ENCODE measurements around the gene SPTLC3. TPM values are rescaled to one million over a fixed set of nuclear protein-coding genes. Genes with fewer than 3 reads are reported as not detected.

The SPTLC3 gene
- total and polyA plus RNA-seq, 9 donors, result 2.1 to 10.5 (median 8.8) TPM

DNA sequence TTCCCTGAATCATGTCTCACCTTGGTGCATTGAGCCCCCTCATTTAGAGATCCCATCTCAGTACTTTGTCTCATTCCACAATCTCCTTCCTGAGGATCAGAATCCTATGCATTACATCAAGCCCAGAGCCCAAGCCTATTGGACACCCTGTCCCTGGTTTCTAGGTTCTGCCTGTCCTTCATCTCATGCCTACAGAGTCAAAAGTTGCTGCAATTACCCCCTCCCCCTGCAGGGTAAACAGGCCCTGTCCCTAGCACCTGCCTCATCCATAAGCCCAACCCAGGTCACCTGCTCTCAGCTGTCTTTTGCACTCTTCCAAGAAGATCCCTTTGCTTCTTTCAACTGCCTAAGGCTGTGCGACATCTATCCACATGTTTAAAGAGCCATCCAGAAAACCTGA is 93.9 kb downstream of the SPTLC3 start:
- Histone ChIP-seq H3K9me3 (no peaks in the 10 kb centered on the region), H3K36me3 (no peaks in the 10 kb centered on the region), H3K27me3 (no peaks in the 10 kb centered on the region), H3K4me1 (ENCODE audit: insufficient read depth) (no peaks in the 10 kb centered on the region), H3K4me3 (no peak overlapping the region), H3K27ac (no peak overlapping the region)
- no peak for DNase-seq
- intact Hi-C loops (cut with DNase I), result loop anchor here in 2 of 4 donors (10.0 kb wide), 2 partner anchors 128 to 178 kb away; no protein-coding TSS in a partner anchor
- TF ChIP-seq, protein P1, sequence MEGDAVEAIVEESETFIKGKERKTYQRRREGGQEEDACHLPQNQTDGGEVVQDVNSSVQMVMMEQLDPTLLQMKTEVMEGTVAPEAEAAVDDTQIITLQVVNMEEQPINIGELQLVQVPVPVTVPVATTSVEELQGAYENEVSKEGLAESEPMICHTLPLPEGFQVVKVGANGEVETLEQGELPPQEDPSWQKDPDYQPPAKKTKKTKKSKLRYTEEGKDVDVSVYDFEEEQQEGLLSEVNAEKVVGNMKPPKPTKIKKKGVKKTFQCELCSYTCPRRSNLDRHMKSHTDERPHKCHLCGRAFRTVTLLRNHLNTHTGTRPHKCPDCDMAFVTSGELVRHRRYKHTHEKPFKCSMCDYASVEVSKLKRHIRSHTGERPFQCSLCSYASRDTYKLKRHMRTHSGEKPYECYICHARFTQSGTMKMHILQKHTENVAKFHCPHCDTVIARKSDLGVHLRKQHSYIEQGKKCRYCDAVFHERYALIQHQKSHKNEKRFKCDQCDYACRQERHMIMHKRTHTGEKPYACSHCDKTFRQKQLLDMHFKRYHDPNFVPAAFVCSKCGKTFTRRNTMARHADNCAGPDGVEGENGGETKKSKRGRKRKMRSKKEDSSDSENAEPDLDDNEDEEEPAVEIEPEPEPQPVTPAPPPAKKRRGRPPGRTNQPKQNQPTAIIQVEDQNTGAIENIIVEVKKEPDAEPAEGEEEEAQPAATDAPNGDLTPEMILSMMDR (IDR thresholded peaks at IDR 0.05), result no peak
- no peak for TF ChIP-seq EP300 (IDR thresholded peaks at IDR 0.05)
- TF ChIP-seq POLR2A (IDR thresholded peaks at IDR 0.05), result no peak
- 94 to 98% (median 94%) methylated on average over 1 of the region's 1 CpG for WGBS, 3 donors

DNA sequence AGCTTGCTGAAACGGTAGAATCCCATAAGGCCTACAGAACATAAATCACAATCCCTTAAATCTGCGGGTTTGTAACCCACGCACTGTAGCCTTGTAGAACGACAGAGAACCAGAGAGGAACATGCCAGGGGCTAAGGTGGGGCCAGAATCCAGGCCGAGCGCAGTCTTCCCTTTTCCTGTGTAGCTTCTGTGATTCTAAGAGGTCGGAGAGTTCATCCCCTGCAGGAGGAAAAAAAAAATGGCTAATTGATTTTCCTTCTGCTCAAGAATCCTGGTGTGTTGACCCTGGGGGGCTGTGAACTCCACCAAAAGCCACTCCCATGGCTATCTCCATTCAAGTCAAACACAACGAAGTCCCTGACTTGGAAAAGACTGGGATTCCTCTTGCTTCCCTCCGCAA is 96.3 kb downstream of the SPTLC3 start:
- intact Hi-C loops (cut with DNase I), result loop anchor here (5.0 to 10.0 kb wide), 5 partner anchors 130 to 180 kb away; no protein-coding TSS in a partner anchor

DNA sequence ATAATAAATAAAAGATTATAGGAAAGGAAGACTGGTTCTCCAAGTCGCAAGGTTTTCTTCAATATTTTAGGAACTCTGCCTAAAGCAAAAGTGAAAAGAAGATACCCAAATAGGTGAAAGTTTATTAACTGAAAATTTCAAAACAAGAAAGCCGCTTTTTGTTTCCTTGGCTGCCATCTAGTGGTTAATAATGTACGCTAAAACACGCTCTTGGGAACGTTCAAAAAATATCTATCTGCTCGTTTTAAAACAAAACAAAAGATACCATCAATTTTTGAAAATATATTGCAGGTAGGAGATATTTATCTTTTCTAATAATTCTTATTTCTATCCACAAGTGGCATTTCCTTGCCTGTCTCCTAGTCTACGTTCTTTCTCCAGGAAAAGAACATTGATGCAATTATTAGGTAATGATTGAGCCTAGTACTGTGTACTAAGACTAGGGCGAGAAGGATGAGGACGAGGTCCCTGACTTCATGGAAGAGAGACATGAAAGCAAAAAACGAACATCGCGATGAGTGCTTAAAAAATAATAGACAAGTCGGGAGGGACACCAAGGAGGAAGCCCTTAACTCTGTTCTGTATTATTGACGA is 97.2 kb downstream of the SPTLC3 start:
- Histone ChIP-seq H3K4me3 (no peak overlapping the region), H3K27me3 (no peaks in the 10 kb centered on the region), H3K27ac (no peak overlapping the region), H3K4me1 (ENCODE audit: insufficient read depth) (no peaks in the 10 kb centered on the region), H3K9me3 (no peaks in the 10 kb centered on the region), H3K36me3 (no peaks in the 10 kb centered on the region)
- WGBS, 3 donors, result 29 to 37% (median 35%) methylated on average over 14 of the region's 14 CpGs
- DNase-seq, result no peak
- TF ChIP-seq, protein P1 (IDR thresholded peaks at IDR 0.05), result peak; percentile 49 to 60 (median 55)
- TF ChIP-seq EP300 (IDR thresholded peaks at IDR 0.05), result no peak
- intact Hi-C loops (cut with DNase I), result loop anchor here (5.0 to 10.0 kb wide), 5 partner anchors 131 to 181 kb away; no protein-coding TSS in a partner anchor

More for the DNA sequence above, 96.3 kb downstream of the SPTLC3 start:
- TF ChIP-seq POLR2A (IDR thresholded peaks at IDR 0.05), result no peak
- H3K36me3 ChIP-seq, result no peaks in the 10 kb centered on the region
- no peaks in the 10 kb centered on the region for H3K9me3 ChIP-seq
- 84 to 91% (median 90%) methylated on average over 9 of the region's 9 CpGs for whole genome bisulfite sequencing, 3 donors
- H3K27ac ChIP-seq, result no peak overlapping the region
- no peak for DNase-seq
- no peaks in the 10 kb centered on the region for H3K4me1 ChIP-seq (ENCODE audit: insufficient read depth)
- H3K27me3 ChIP-seq, result no peaks in the 10 kb centered on the region
- H3K4me3 ChIP-seq, result no peak overlapping the region

DNA sequence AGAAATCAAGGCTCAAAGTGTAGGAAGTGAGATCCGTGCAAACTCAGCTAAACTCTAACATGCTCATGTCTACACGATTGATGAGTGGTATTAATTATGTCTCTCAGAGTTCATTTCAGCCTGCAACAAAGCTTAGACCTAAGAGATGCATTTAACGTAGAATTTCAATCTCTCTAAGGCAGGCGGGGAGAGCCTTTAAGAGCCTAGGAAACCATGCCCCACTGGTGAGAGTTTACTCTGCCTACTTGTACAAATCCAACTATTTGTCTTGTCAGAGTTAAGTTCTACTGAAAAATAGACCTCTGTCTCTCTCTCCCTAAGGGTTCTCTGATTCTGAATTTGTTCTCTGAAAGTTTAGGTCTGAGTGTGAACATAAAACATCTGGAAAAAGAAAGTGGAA is 100.9 kb downstream of the SPTLC3 start:
- H3K36me3 ChIP-seq, result no peaks in the 10 kb centered on the region
- no peak overlapping the region for H3K4me3 ChIP-seq
- no peak for TF ChIP-seq POLR2A (IDR thresholded peaks at IDR 0.05)
- TF ChIP-seq, protein P1 (IDR thresholded peaks at IDR 0.05), result no peak
- no peak for TF ChIP-seq EP300 (IDR thresholded peaks at IDR 0.05)
- no peak for DNase-seq
- 80 to 84% (median 83%) methylated on average over 4 of the region's 4 CpGs for WGBS, 3 donors
- no peak overlapping the region for H3K27ac ChIP-seq
- H3K9me3 ChIP-seq, result no peaks in the 10 kb centered on the region
- no peaks in the 10 kb centered on the region for H3K27me3 ChIP-seq
- no peaks in the 10 kb centered on the region for H3K4me1 ChIP-seq (ENCODE audit: insufficient read depth)
- intact Hi-C loops (cut with DNase I), result loop anchor here (5.0 to 10.0 kb wide), 6 partner anchors 135 to 655 kb away; no protein-coding TSS in a partner anchor

DNA sequence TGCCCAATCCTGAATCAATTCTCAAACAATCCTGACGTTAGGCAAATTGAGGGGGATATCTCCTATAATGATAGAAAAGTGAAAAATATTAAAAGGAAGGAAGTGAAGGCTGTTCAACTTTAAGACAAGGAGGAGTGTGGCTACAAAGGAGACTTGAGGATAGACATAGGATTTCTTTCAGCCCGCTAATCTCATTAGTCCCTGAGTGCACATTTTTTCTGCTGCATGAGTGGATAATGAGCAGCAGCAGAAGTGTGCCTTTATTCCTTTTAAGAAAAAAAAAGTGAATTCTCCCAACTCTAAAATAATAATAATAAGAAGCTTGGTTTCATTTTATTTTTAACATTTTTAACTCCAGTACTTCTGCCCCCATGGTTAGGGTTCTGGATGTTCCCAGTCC is 102.0 kb downstream of the SPTLC3 start:
- TF ChIP-seq, protein P1 (IDR thresholded peaks at IDR 0.05), result no peak
- TF ChIP-seq EP300 (IDR thresholded peaks at IDR 0.05), result no peak
- no peak for TF ChIP-seq POLR2A (IDR thresholded peaks at IDR 0.05)
- WGBS, 3 donors, result 83 to 89% (median 85%) methylated on average over 2 of the region's 2 CpGs

More for the DNA sequence above, 102.0 kb downstream of the SPTLC3 start:
- Histone ChIP-seq H3K27me3 (no peaks in the 10 kb centered on the region), H3K4me1 (ENCODE audit: insufficient read depth) (no peaks in the 10 kb centered on the region), H3K36me3 (no peaks in the 10 kb centered on the region), H3K4me3 (no peak overlapping the region), H3K27ac (no peak overlapping the region), H3K9me3 (no peaks in the 10 kb centered on the region)
- intact Hi-C loops (cut with DNase I), result loop anchor here in 2 of 4 donors (5.0 to 10.0 kb wide), 2 partner anchors 143 to 654 kb away; no protein-coding TSS in a partner anchor
- no peak for DNase-seq
